Gastroesophageal sphincter (tissue), 3 donors: ENCODE results near the gene CDCA7L.

ENCODE experiments used
- POLR2A ChIP-seq, 2 donors: fragments of 450-650 bp; IDR thresholded peaks; one replicate each; pipeline ENCODE4 v1.6.1; 2017; ENCODE audit warnings: antibody characterized with exemption in 2 of 2, mild to moderate bottlenecking in 2 of 2, moderate library complexity in 1 of 2
- TF ChIP-seq, protein P1 (sequence below), 4 experiments: fragments of 200-600 bp in 2 of 4; fragments of 450-650 bp in 2 of 4; sonication (generic) in 1 of 4; IDR thresholded peaks; one replicate each; pipeline ENCODE4 v1.5.1; 2017 to 2019; ENCODE audit warnings: antibody characterized with exemption in 4 of 4, mild to moderate bottlenecking in 2 of 4, moderate library complexity in 2 of 4

DNA sequence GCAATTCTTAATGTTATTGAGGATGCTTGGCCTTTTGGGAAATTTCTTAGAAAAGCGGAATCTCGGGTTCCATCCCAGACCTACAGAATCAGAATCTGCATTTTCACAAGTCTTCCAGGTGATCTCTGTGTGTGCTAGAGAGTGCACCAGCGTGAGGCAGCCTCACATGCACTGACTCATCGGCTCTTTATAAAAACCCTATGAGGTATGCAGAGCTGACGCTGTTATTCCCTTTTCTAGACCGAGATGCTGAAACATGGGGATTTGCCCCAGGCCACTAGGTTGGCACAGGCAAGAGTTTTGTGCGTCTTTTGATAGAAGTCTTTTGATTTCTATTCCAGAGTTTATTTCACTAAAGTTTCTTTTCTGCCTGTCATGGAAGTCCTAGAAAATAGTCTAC is 61.2 kb downstream of the CDCA7L start:
- TF ChIP-seq, protein P1, sequence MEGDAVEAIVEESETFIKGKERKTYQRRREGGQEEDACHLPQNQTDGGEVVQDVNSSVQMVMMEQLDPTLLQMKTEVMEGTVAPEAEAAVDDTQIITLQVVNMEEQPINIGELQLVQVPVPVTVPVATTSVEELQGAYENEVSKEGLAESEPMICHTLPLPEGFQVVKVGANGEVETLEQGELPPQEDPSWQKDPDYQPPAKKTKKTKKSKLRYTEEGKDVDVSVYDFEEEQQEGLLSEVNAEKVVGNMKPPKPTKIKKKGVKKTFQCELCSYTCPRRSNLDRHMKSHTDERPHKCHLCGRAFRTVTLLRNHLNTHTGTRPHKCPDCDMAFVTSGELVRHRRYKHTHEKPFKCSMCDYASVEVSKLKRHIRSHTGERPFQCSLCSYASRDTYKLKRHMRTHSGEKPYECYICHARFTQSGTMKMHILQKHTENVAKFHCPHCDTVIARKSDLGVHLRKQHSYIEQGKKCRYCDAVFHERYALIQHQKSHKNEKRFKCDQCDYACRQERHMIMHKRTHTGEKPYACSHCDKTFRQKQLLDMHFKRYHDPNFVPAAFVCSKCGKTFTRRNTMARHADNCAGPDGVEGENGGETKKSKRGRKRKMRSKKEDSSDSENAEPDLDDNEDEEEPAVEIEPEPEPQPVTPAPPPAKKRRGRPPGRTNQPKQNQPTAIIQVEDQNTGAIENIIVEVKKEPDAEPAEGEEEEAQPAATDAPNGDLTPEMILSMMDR (IDR thresholded peaks at IDR 0.05): no peak
- no peak for TF ChIP-seq POLR2A (IDR thresholded peaks at IDR 0.05)
